SK-N-SH treated with all-trans-retinoic acid at 6 μM for 48 hours (cell line): ENCODE results near the gene NHSL2.

ENCODE experiments used
- ATAC-seq: fragments of 200-7000 bp; cut with Tn5 transposase; 3 replicates; pipeline ENCODE4 v1.9.1; 2020; ENCODE audit warnings: mild to moderate bottlenecking, moderate library complexity
- ARNTL ChIP-seq: fragments of 450-650 bp; formaldehyde crosslinking; IDR thresholded peaks from 2 replicates; pipeline ENCODE4 v1.5.0; 2020; ENCODE audit warnings: low read depth, mild to moderate bottlenecking, moderate library complexity, borderline replicate concordance
- BACH2 ChIP-seq: fragments of 250-450 bp; sonication (Bioruptor Pico); IDR thresholded peaks from 2 replicates; pipeline ENCODE4 v1.9.0; 2021; ENCODE audit warnings: mild to moderate bottlenecking, borderline replicate concordance
- CSDC2 ChIP-seq: fragments of 250-450 bp; sonication (Bioruptor Pico); IDR thresholded peaks from 2 replicates; pipeline ENCODE4 v1.5.0; 2020; ENCODE audit warnings: mild to moderate bottlenecking, moderate library complexity
- CSRNP3 ChIP-seq: fragments of 250-450 bp; sonication (Bioruptor Pico); IDR thresholded peaks from 2 replicates; pipeline ENCODE4 v1.5.1; 2021; ENCODE audit warnings: mild to moderate bottlenecking, moderate library complexity
- ESRRG ChIP-seq: fragments of 250-450 bp; sonication (Bioruptor Pico); IDR thresholded peaks from 2 replicates; pipeline ENCODE4 v1.6.1; 2021; ENCODE audit warnings: mild to moderate bottlenecking
- GLIS3 ChIP-seq: fragments of 250-450 bp; sonication (Bioruptor Pico); IDR thresholded peaks from 2 replicates; pipeline ENCODE4 v1.5.0; 2020; ENCODE audit warnings: mild to moderate bottlenecking, moderate library complexity
- ISL1 ChIP-seq: fragments of 250-450 bp; sonication (Bioruptor Pico); IDR thresholded peaks from 2 replicates; pipeline ENCODE4 v2.1.2; 2022; ENCODE audit warnings: mild to moderate bottlenecking, moderate library complexity
- OSR1 ChIP-seq: fragments of 250-450 bp; sonication (Bioruptor Pico); IDR thresholded peaks from 2 replicates; pipeline ENCODE4 v1.8.0; 2022; ENCODE audit warnings: moderate library complexity, mild to moderate bottlenecking, inconsistent platforms
- POU6F1 ChIP-seq: fragments of 250-450 bp; sonication (Bioruptor Pico); IDR thresholded peaks from 2 replicates; pipeline ENCODE4 v1.8.0; 2021; ENCODE audit warnings: low read depth, mild to moderate bottlenecking, moderate library complexity, borderline replicate concordance
- PPARA ChIP-seq: fragments of 250-450 bp; sonication (Bioruptor Pico); IDR thresholded peaks from 2 replicates; pipeline ENCODE4 v1.5.0; 2020; ENCODE audit warnings: mild to moderate bottlenecking, borderline replicate concordance
- RARB ChIP-seq: fragments of 250-450 bp; sonication (Bioruptor Pico); IDR thresholded peaks from 2 replicates; pipeline ENCODE4 v1.8.0; 2021; ENCODE audit warnings: mild to moderate bottlenecking, moderate library complexity
- SNAI2 ChIP-seq: fragments of 250-450 bp; sonication (Bioruptor Pico); IDR thresholded peaks from 2 replicates; pipeline ENCODE4 v1.5.0; 2020; ENCODE audit warnings: mild to moderate bottlenecking, moderate library complexity
- TCF4 ChIP-seq: fragments of 250-450 bp; sonication (Bioruptor Pico); IDR thresholded peaks from 2 replicates; pipeline ENCODE4 v1.8.0; 2021; ENCODE audit warnings: mild to moderate bottlenecking, moderate library complexity, borderline replicate concordance
- TOX ChIP-seq: fragments of 250-450 bp; sonication (Bioruptor Pico); IDR thresholded peaks from 2 replicates; pipeline ENCODE4 v1.8.0; 2021; ENCODE audit warnings: mild to moderate bottlenecking, moderate library complexity, borderline replicate concordance
- ZC3H10 ChIP-seq: fragments of 250-450 bp; sonication (Bioruptor Pico); IDR thresholded peaks from 2 replicates; pipeline ENCODE4 v1.5.1; 2021; ENCODE audit warnings: mild to moderate bottlenecking, moderate library complexity
- ZFP3 ChIP-seq: fragments of 250-450 bp; sonication (Bioruptor Pico); IDR thresholded peaks from 2 replicates; pipeline ENCODE4 v1.5.0; 2020; ENCODE audit warnings: mild to moderate bottlenecking, moderate library complexity
- ZFP30 ChIP-seq: fragments of 450-650 bp; formaldehyde crosslinking; IDR thresholded peaks from 2 replicates; pipeline ENCODE4 v1.5.0; 2022; ENCODE audit warnings: mild to moderate bottlenecking, moderate library complexity
- ZNF70 ChIP-seq: fragments of 450-650 bp; formaldehyde crosslinking; IDR thresholded peaks from 2 replicates; pipeline ENCODE4 v1.5.0; 2020; ENCODE audit warnings: mild to moderate bottlenecking, moderate library complexity
- ZNF8 ChIP-seq: fragments of 450-650 bp; formaldehyde crosslinking; IDR thresholded peaks from 2 replicates; pipeline ENCODE4 v1.5.0; 2020; ENCODE audit warnings: mild to moderate bottlenecking, moderate library complexity
- TF ChIP-seq, protein P1 (sequence below): fragments of 250-450 bp; sonication (Bioruptor Pico); IDR thresholded peaks from 2 replicates; pipeline ENCODE4 v1.5.0; 2020; ENCODE audit warnings: mild to moderate bottlenecking, moderate library complexity
- TF ChIP-seq, protein P2 (sequence below): fragments of 250-450 bp; sonication (Bioruptor Pico); IDR thresholded peaks from 2 replicates; pipeline ENCODE4 v1.8.0; 2020; ENCODE audit warnings: mild to moderate bottlenecking, moderate library complexity, borderline replicate concordance
- TF ChIP-seq, protein P3 (sequence below): fragments of 250-450 bp; sonication (Bioruptor Pico); IDR thresholded peaks from 2 replicates; pipeline ENCODE4 v1.5.1; 2020; ENCODE audit warnings: low read depth, mild to moderate bottlenecking, moderate library complexity

The NHSL2 gene

DNA sequence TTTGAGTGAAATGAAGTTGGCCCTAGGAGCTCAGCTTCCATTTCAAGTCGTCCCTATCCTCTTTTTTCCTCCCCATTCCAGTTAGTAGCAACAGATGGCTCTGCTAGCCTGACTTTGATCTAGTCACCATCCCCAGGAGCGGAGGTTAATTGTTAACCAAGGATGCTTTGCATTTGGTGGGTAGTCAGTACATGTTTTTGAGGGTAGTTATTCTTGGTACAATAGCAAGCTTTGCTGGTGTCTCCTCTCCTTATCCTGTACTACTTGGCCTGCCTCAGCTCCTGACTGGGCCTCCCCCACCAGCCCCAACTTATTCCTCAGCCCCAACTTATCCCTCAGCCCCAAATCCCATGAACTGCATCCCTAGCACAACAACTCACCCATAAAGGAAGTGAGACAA, 235.9 kb downstream of the NHSL2 start:
- no peak for TF ChIP-seq CSRNP3
- no peak for TF ChIP-seq OSR1
- TF ChIP-seq ARNTL (CRISPR knock-in tag), result no peak
- TF ChIP-seq ZFP30 (CRISPR knock-in tag), result no peak
- no peak for TF ChIP-seq ZC3H10 (CRISPR knock-in tag)
- TF ChIP-seq ZNF70 (CRISPR knock-in tag), result no peak
- no peak for TF ChIP-seq SNAI2 (CRISPR knock-in tag)
- TF ChIP-seq, protein P1, sequence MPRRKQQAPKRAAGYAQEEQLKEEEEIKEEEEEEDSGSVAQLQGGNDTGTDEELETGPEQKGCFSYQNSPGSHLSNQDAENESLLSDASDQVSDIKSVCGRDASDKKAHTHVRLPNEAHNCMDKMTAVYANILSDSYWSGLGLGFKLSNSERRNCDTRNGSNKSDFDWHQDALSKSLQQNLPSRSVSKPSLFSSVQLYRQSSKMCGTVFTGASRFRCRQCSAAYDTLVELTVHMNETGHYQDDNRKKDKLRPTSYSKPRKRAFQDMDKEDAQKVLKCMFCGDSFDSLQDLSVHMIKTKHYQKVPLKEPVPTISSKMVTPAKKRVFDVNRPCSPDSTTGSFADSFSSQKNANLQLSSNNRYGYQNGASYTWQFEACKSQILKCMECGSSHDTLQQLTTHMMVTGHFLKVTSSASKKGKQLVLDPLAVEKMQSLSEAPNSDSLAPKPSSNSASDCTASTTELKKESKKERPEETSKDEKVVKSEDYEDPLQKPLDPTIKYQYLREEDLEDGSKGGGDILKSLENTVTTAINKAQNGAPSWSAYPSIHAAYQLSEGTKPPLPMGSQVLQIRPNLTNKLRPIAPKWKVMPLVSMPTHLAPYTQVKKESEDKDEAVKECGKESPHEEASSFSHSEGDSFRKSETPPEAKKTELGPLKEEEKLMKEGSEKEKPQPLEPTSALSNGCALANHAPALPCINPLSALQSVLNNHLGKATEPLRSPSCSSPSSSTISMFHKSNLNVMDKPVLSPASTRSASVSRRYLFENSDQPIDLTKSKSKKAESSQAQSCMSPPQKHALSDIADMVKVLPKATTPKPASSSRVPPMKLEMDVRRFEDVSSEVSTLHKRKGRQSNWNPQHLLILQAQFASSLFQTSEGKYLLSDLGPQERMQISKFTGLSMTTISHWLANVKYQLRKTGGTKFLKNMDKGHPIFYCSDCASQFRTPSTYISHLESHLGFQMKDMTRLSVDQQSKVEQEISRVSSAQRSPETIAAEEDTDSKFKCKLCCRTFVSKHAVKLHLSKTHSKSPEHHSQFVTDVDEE (CRISPR knock-in tag), result no peak
- no peak for TF ChIP-seq ZFP3 (CRISPR knock-in tag)
- no peak for TF ChIP-seq POU6F1
- TF ChIP-seq RARB (CRISPR knock-in tag), result no peak
- TF ChIP-seq, protein P2, sequence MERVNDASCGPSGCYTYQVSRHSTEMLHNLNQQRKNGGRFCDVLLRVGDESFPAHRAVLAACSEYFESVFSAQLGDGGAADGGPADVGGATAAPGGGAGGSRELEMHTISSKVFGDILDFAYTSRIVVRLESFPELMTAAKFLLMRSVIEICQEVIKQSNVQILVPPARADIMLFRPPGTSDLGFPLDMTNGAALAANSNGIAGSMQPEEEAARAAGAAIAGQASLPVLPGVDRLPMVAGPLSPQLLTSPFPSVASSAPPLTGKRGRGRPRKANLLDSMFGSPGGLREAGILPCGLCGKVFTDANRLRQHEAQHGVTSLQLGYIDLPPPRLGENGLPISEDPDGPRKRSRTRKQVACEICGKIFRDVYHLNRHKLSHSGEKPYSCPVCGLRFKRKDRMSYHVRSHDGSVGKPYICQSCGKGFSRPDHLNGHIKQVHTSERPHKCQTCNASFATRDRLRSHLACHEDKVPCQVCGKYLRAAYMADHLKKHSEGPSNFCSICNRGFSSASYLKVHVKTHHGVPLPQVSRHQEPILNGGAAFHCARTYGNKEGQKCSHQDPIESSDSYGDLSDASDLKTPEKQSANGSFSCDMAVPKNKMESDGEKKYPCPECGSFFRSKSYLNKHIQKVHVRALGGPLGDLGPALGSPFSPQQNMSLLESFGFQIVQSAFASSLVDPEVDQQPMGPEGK (CRISPR knock-in tag), result no peak
- no peak for TF ChIP-seq ISL1 (CRISPR knock-in tag)
- TF ChIP-seq BACH2 (CRISPR knock-in tag), result no peak
- TF ChIP-seq TCF4 (CRISPR knock-in tag), result no peak
- no peak for TF ChIP-seq ESRRG
- TF ChIP-seq CSDC2 (CRISPR knock-in tag), result no peak
- no peak for TF ChIP-seq TOX (CRISPR knock-in tag)
- no peak for ATAC-seq

DNA sequence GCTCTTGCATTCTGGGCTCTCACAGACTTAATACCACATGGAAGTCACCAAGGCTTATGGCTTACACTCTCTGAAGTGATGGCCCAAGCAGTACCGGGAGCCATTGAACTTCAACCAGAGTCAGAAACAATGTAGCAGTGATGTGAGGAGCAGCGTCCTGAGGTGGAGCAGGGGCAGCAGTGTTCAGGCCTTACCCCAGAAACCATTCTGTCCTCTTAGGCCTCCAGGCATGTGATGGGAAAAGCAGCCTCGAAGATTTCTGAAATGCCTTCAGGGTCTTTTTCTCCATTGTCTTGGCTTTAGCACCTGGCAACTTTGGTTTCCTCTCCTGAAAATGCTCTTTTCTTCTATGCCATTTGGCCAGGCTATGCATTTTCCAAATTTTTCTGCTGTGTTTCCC, 248.1 kb downstream of the NHSL2 start:
- TF ChIP-seq ESRRG, result no peak
- no peak for TF ChIP-seq TOX (CRISPR knock-in tag)
- no peak for TF ChIP-seq POU6F1
- TF ChIP-seq CSRNP3, result no peak
- TF ChIP-seq ARNTL (CRISPR knock-in tag), result no peak
- TF ChIP-seq PPARA (CRISPR knock-in tag), result no peak
- TF ChIP-seq ISL1 (CRISPR knock-in tag), result no peak
- TF ChIP-seq ZFP30 (CRISPR knock-in tag), result no peak
- no peak for TF ChIP-seq TCF4 (CRISPR knock-in tag)
- no peak for TF ChIP-seq GLIS3
- no peak for TF ChIP-seq RARB (CRISPR knock-in tag)
- TF ChIP-seq OSR1, result no peak
- no peak for TF ChIP-seq ZNF8
- TF ChIP-seq, protein P3, sequence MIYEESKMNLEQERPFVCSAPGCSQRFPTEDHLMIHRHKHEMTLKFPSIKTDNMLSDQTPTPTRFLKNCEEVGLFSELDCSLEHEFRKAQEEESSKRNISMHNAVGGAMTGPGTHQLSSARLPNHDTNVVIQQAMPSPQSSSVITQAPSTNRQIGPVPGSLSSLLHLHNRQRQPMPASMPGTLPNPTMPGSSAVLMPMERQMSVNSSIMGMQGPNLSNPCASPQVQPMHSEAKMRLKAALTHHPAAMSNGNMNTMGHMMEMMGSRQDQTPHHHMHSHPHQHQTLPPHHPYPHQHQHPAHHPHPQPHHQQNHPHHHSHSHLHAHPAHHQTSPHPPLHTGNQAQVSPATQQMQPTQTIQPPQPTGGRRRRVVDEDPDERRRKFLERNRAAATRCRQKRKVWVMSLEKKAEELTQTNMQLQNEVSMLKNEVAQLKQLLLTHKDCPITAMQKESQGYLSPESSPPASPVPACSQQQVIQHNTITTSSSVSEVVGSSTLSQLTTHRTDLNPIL (CRISPR knock-in tag), result no peak
- TF ChIP-seq CSDC2 (CRISPR knock-in tag), result no peak
- TF ChIP-seq, all 23 proteins: peak for 0
- no peak for ATAC-seq
